GM12873 (cell line): ENCODE data around the gene KLF16.

Experiments used
- TF ChIP-seq, protein P1 (sequence below): IDR thresholded peaks from 2 replicates; pipeline ENCODE4 v1.5.1; 2012; ENCODE audit warnings: low read depth, mild to moderate bottlenecking, moderate library complexity, low read length, control low read depth; ENCODE audit not compliant: insufficient read depth; ENCODE audit errors: missing control alignments

KLF16 gene

GRCh38 chr19:1863328-1863637 lies at the start of gene KLF16:
Gene KLF16 (minus strand): TSS chr19:1863579. CDS start chr19:1863497, 82 bp downstream.
- TF ChIP-seq, protein P1, sequence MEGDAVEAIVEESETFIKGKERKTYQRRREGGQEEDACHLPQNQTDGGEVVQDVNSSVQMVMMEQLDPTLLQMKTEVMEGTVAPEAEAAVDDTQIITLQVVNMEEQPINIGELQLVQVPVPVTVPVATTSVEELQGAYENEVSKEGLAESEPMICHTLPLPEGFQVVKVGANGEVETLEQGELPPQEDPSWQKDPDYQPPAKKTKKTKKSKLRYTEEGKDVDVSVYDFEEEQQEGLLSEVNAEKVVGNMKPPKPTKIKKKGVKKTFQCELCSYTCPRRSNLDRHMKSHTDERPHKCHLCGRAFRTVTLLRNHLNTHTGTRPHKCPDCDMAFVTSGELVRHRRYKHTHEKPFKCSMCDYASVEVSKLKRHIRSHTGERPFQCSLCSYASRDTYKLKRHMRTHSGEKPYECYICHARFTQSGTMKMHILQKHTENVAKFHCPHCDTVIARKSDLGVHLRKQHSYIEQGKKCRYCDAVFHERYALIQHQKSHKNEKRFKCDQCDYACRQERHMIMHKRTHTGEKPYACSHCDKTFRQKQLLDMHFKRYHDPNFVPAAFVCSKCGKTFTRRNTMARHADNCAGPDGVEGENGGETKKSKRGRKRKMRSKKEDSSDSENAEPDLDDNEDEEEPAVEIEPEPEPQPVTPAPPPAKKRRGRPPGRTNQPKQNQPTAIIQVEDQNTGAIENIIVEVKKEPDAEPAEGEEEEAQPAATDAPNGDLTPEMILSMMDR = no peak

DNA sequence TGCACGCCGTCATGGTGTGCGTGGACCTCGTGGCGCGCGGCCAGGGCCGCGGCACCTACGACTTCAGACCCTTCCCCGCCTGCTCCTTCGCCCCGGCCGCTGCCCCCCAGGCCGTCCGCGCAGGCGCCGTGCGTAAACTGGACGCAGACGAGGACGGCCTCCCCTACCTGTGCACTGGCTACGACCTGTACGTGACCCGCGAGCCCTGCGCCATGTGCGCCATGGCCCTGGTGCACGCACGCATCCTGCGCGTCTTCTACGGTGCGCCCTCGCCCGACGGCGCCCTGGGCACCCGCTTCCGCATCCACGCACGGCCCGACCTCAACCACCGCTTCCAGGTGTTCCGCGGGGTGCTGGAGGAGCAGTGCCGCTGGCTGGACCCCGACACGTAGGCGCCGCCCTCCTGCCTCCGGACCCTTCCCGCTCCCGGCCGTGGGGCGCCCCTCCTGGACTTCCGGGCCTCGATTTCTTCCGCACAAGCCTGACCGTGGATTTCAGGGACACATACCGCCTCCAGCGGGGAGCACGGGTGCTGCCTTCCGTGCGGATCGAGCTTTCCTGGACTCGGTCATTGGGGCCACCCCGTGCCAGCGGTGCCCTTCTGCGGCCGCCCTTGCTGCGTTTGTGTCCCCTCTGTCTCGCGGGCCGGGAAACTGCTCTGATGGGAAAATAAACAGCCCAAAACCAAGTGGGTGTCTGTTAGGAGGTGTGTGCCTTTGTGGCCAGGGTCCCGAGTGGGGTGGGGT lies 49.6 kb upstream of the KLF16 start:
- TF ChIP-seq, protein P1 = no peak

DNA sequence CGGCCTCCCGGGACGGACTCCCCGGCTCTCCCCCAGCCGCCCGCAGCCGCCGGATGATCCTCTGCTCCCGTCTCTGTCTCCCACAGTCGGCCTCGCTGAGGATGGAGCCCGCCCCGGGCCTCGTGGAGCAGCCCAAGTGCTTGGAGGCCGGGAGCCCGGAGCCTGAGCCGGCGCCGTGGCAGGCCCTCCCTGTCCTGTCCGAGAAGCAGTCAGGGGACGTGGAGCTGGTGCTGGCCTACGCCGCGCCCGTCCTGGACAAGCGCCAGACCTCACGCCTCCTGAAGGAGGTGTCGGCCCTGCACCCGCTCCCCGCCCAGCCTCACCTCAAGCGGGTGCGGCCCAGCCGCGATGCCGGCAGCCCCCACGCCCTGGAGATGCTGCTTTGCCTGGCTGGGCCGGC lies 48.6 kb upstream of the KLF16 start:
- TF ChIP-seq, protein P1 = no peak

GRCh38 chr19:1911098-1911497 lies 47.7 kb upstream of the KLF16 start:
- TF ChIP-seq, protein P1 = no peak

DNA sequence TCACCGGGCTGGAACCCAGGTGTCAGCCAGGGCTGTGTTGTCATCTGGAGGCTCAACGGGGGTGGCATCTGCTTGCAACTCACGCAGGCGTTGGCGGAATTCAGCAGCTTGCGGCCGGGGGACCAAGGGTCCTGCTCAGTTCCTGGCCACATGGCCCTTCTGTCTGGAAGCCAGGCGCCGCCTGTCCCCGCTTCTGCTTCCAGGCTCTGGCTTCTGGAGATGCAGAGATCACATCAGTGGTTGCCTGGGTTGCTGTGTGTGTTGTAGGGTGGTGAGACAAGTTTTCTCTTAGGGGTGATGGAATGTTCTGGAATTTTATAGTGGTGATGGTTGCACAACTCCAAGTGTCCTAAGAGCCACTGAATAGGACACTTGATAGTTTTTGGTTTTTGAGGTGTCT lies 46.8 kb upstream of the KLF16 start:
- TF ChIP-seq, protein P1 = no peak

GRCh38 chr19:1909761-1910080 lies 46.3 kb upstream of the KLF16 start:
- TF ChIP-seq, protein P1 = no peak

DNA sequence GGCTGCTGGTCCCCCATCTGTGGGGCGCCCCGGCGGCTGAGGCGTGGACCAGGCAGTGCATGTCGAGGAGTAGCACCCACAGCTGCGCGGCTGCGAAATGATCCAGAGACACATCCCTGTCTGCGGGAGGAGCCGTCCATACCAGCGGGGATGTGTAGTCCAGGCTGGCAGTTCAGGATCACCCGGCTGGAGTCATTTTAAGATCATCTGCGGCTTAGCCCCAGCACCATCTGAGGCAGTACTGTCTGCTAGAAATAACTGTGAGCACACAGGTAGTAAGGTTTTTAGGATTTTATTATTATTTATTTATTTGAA lies 44.9 kb upstream of the KLF16 start:
- TF ChIP-seq, protein P1 = no peak
